NCI-H82 treated with DMSO at 0.1 percent for 48 hours (cell line): ENCODE measurements around the gene TNFSF13B.
"Not testable (repeated sequence)": the region's sequence is repeated elsewhere in the genome, so short reads cannot be mapped to it uniquely, and the experiment has no call there.

ENCODE experiments used
- DNase-seq: peaks from one replicate; lab custom pipeline; 2025; ENCODE audit not compliant: unreplicated experiment; lab: John Stamatoyannopoulos, UW

TNFSF13B gene

DNA sequence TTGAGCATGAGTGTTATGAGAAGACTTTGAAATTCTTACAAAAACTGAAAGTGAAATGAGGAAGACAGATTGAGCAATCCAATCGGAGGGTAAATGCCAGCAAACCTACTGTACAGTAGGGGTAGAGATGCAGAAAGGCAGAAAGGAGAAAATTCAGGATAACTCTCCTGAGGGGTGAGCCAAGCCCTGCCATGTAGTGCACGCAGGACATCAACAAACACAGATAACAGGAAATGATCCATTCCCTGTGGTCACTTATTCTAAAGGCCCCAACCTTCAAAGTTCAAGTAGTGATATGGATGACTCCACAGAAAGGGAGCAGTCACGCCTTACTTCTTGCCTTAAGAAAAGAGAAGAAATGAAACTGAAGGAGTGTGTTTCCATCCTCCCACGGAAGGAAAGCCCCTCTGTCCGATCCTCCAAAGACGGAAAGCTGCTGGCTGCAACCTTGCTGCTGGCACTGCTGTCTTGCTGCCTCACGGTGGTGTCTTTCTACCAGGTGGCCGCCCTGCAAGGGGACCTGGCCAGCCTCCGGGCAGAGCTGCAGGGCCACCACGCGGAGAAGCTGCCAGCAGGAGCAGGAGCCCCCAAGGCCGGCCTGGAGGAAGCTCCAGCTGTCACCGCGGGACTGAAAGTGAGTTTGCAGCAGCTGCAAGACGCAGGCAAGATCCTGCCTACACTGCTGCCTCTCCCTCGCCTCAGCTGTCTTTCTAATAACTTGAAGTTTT, at the start of gene TNFSF13B:
TSS of gene TNFSF13B (plus strand) at position 118 of the 728 bp plus-strand sequence. CDS start at position 296, 178 bp downstream.
- DNase-seq = no peak

- no peak for DNase-seq
These were observed 49.5 kb upstream of the TNFSF13B start for GRCh38 chr13:108220041-108220440.

DNA sequence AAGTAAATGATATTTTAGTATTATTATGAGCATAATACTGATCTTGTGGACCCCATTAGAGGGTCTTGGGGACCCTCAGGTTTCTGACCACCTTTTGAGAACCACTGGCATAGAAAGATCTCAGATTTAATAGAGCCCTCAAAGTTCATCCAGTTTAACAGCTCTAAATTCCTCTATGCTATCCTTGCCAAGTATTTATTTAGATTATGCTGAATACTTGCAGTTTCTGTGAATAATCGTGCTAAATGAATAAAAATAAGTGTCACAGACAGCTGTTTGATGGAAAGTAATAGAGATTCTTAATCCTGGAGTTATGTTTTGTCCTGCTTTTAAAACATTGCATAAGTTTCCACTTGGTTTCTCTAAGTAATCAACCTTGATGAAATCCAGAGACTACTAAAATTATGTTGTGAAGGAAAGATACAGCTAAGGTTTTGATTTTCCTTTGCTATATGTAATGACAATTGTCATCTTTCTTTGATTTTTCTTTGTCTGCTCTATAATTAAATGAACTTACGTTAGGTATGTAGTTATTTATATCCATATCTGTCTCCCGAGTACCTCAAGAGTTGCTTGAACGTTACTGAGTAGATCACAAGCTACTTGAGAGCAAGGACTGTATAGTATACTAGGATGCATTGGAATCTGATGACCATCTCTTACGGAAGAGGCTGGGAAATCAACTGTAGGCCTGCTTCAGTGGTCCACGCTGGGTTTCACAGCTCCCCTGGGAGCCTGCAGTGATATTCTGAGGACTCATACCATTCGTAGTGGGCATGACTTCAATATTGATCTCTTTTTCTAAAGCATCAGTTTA, 45.6 kb upstream of the TNFSF13B start:
- no peak for DNase-seq

GRCh38 chr13:108225440-108225839, 44.1 kb upstream of the TNFSF13B start:
- DNase-seq = no peak

DNA sequence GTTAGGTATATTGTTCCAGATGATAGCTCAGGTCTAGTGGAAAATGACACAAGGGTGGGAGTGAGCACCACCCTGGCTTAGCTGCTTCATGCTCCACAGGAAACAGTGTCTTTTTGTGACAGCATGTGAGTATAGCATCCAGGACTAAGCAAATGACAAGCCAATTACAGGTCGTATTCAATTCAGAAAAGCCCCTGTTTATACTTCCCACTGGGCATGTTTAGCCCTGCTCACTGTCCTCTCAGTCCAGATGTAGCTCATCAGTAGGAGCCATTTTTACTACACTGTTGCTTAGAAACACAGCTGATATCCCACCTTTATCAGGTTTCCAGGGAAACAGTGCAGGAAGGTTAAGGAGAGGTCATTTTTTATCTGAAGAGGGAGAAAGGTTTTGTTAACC, 43.3 kb upstream of the TNFSF13B start:
- no peak for DNase-seq

DNA sequence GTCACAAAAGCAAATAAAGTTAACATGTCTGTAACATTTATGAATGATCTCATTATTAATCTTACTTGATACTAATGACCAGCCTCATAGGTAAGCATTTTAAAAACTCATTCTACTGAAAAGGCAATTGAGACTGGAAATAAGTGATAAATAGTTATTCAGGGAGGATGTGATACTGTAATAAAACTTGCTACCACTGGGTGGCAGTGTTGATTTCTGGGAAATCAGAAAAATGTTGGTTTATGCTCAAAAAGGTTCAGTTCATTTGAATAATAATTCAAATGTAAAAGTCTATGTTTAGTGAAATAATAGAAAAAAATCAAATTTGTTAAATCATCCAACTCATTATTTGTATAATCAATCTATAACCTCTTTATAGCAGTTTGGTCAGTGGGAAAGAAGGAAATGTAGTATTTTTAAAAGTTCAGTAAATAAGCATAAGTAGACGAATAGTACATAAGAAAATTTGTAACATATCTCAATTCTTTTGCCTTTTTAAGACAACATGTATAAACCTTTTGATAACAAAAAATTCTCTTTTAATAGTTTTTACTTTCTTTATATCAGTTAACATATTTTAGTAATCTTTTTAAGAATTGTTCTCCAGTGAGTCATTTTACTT, 41.8 kb upstream of the TNFSF13B start:
- DNase-seq = no peak

DNA sequence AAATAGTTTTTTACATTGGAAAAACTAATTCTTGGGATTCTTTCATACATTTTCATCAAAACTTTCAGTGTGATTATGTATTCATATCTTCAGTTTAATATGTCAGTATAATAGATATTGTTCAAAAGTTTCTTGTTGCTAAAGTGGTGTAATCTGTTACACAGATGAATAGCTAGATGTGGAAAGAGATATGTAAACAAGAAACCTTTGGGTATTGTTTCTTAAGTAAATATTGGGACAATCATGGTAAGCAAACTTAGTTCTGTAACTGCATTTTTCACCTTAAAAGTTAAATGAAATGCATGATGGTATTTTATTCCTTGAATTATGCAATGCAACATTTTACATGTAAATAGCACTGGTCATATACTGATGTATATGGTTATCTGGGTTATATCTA, 39.1 kb upstream of the TNFSF13B start:
- DNase-seq = no peak

DNA sequence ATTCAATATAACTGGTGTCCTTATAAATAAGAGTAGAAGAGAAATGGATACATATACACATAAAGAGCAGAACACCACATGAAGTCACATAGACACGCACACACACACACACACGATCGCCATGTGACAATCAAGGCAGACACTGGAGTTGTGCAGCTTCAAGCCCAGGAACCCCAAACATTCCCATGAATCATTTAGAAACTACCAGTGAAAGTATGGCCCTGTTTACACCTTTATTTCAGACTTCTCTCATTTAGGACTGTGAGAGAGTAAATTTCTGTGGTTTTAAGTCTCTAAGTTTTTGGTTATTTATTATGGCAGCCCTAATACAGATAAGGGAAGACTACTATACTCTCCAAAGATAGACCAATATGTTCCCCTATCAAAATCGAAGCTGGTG, 20.4 kb upstream of the TNFSF13B start:
- DNase-seq = no peak

DNA sequence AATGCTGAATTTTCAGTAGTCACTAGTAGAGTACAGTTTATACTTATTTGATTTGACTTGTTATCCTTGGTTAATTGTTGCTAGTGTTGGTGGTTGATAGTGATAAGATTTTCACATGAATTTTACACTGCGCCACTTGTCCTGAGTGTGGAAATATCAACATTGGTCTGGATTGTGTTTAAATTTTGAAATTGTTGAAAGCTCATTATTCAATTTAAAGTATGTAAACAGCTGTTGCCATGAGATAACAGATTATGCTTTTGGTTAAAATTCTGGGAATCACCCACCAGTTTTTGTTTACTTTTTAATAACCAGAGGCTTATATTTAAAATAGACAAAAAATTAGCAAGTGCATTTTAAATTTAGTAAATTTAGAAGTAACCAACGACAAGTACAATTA, 12.3 kb upstream of the TNFSF13B start:
- DNase-seq = no peak

DNA sequence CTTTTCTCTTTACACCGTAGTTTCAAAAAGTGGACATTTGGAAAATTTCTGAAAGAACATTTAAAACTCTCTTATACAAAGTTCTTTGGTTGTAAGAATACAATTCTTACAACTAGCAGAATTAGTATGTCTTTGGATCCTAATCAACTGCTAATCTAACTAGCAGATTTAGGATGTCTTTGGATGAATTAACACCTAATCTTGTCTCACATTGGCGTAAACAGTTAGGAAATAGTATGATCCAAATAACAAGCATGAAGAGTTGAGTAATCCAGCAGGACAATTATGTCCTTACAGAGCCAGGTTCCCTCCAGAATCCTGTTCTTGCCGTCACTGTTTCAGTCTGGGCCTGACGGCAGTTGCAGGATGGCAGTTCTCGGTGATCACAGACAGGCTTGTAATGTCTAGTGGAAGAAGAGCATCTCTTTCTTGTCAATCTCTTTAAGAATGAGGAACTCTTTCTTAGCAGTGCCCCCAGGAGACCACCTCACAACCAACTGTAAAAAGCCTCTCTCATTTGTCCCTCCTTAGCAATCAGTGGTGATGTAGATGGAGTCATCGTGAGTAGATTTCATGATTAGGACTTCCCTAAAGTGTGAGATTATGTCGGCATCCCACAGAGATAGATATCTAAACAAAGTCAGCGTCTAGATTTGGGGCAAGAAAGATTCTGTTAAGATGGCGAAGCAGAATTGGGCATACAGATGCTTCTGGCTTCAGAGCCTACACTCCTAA, 5.7 kb upstream of the TNFSF13B start:
- no peak for DNase-seq

DNA sequence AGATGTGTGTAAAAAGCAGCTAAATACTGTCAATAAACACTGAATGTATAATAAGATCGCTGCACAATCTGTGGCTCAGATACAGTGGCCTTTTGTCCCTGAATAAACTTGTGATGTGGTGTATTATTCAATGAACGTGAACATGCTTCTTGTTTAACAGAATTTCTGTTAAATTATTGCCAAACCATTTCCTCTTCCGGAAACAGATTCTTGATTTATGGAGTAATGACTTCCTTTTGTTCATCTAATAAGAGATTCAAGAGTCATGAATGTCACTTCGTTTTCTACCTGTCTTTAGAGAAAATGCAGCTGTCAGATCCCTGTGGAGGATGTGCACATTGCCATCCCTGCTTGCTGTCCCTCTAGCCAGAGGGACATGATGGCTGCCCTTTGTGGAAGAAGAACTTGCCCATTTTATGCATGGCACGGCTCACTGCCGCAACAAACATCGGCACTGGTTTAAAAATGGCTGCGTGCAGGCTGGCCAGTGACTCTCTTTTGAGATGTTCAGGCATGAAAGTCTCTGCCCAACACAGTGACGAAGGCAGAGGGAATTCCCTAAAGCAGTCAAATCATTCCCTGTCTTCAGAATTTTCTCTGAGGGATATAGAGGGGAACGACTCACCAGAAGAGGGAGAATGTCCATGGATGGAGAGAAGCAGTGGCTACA, 3.1 kb upstream of the TNFSF13B start:
- no peak for DNase-seq

DNA sequence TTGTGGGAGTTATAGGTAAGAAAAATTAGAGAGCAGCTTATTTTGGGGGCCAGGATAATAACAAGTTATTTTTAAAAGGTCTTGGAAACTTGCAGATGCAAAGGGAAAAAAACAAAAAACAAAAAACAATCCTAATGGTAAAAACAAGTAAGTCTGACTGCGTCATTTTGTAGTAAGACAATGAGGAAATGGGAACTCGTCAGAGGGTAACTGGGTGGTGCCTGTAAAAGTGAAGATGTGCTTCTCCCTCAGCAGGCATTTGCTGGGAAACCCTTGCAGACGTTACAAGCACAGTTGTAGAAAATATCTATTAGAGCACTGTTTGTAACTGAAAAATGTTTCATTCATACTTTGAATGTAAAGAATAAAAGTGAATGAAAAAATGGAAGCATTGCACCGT, 2.2 kb upstream of the TNFSF13B start:
- DNase-seq = no peak

DNA sequence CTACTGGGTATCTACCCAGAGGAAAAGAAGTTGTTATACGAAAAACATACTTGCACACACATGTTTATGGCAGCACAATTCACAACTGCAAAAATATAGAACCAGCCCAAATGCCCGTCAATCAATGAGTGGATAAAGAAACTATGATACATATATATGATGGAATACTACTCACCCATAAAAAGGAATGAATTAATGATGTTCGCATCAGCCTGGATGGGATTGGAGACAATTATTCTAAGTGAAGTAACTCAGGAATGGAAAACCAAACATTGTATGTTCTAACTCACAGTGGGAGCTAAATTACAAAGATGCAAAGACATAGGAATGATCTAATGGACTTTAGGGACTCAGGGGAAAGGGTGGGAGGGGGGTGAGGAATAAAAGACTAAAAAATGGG, 1.7 kb upstream of the TNFSF13B start:
- DNase-seq = not testable (repeated sequence)

DNA sequence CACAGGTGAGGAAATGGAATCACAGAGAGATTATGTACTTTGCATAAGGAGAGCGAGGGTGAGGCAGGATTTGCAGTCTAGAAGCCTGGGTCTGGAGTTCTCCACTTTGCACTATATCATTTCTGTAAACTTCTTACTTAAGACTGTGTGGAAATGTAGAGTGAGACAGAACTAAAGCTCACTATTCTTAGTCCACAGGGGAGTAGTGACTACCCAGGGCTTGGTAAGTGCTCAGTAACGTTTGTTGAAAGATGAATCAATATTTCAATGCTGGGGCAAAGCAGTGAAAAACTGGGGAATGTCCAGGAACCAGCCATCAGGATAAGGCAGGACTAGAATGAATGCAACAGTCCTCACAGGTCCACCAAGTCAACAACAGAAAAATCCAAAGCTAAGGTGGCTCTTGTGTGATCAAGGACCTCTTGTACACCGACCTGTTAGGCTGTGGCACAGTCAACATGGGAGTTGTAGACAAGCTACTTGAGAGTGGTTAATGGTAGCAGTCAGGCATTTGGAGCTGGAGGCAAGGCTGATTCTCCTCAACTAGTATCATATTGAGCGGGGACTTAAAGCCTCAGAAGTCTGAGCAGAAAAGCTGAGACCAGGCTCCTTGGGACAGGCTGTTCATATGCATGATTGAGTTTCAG, 929 bp upstream of the TNFSF13B start:
- DNase-seq = no peak

DNA sequence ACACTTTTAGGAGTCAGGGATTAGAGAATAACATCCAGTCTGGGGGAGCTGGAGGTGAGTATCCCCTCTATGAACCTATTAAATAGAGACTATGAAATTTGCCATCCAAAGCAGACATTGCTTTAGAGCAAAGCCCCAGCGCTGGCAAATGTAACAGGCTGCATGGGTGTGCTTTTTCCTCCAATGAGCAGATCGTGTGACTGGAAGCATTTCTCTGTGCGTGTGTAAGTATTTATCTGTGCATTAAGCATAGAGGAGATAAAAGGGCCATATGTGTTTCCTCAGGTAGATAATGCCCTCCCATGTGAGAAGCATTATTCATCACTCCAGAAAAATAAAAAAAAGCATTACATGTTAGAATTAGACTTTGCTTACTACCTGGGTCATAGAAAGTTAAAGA, 924 bp downstream of the TNFSF13B start:
- DNase-seq = no peak

DNA sequence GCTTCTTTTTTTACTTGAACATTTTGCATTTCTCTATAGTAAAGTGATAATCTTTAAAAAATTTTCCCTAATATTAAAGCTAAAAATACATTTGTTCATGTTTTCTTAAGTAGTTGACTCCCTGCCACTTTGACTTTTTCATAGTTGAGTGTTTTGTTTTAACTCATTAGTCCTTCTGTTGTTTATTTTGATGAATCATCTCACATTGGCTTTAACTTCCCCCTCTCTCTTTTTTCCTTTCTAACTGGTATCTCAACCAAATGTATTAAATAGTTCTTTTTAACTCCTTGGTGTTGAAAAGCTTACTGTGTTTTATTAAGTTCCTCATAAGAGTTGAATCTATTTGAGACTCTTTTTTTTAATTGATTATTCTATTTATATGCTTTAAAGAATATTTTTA, 2.8 kb downstream of the TNFSF13B start:
- DNase-seq = no peak

DNA sequence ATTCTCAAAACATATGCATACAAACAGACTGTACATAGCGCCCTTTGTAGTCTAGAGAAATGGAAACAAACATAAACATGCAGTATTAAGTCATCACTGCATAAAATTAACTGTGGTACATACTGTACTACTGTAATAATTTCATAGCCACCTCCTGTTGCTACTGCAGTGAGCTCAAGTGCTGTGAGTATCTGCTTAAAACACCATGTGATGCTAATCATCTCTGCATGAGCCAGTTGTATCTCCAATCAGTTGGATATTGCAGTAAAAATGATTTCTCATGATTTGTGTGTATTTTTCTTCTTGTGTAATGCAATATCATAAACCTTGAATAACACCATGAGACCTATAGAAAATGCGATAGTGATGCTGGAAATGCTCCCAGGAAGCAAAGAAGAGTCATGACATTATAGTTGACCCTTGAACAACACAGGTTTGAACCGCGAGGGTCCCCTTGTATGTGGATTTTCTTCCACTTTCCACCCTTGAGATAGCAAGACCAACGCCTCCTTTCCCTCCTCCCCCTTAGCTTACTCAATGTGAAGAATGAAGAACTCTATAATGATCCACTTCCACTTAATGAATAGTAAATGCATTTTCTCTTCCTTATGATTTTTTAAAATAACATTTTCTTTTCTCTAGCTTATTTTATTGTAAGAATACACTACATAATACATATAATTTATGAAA, 4.1 kb downstream of the TNFSF13B start:
- DNase-seq = no peak

DNA sequence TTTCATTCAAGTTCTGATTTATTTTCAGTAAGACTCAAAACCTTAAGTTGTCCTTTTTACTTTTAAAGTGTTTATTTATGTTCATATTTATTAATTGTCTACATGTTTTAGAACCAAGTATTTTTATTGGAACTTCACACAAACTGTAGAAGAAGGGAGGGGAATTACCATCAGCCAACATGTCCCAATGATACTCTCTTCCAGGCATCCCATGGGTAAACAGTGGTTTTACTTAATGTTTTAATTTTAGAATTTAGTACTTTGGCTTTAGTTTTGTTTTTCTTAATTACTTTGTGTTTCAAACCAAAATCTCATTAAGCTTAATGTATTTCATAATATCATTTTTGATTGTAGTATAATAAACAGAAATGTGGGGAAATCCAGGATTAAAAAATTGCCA, 5.2 kb downstream of the TNFSF13B start:
- no peak for DNase-seq

DNA sequence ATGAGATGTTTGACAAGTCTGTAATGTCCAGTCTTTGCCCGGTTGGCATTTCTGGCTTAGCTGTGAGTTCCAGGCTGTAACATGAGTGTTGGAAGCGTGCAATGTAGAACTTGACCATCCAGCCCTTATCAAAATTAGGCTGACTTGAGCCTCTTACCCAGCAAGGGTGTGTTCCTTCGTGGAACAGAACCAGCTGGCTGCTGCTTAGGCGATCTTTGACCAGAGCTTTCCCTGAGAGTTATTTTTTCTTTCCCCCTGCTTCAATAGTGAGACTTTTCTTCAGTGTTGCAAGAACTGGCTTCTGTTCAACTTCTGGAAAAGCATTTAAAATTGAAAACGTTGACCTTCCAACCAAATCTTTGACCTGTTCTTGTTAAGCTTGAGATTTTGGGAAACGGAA, 6.5 kb downstream of the TNFSF13B start:
- DNase-seq = no peak

GRCh38 chr13:108278466-108278865, 8.9 kb downstream of the TNFSF13B start:
- DNase-seq = no peak
